Measurements from ENCODE around the gene TES.

- TF ChIP-seq POLR2AphosphoS5 (IDR thresholded peaks at IDR 0.05) (no peak), EP300 (IDR thresholded peaks at IDR 0.05; ENCODE audit: low read depth) (no peak), CTCF (IDR thresholded peaks at IDR 0.05) (no peak)
Observed at GRCh38 chr7:116219834-116220233, 9.5 kb downstream of the TES start.

All from transverse colon (tissue), 4 donors.